HG02938 (cell line): ENCODE data around the gene TPX2.

Source experiments
- ATAC-seq: cut with Tn5 transposase; IDR thresholded peaks from one replicate; pipeline ENCODE4 v1.9.1; 2021; ENCODE audit warnings: mild to moderate bottlenecking, moderate library complexity; ENCODE audit not compliant: unreplicated experiment

TPX2 gene

GRCh38 chr20:31758991-31759390, 19.9 kb downstream of the TPX2 start:
- ATAC-seq, result no peak

GRCh38 chr20:31759836-31760518, 20.9 kb downstream of the TPX2 start:
- no peak for ATAC-seq

GRCh38 chr20:31760519-31761240, 21.6 kb downstream of the TPX2 start:
- ATAC-seq, result no peak

GRCh38 chr20:31764641-31765305, 25.7 kb downstream of the TPX2 start:
- ATAC-seq, result no peak

- no peak for ATAC-seq
Observed at GRCh38 chr20:31767805-31768204, 28.7 kb downstream of the TPX2 start.

GRCh38 chr20:31769681-31770080, 30.6 kb downstream of the TPX2 start:
- ATAC-seq, result no peak

- no peak for ATAC-seq
Observed at GRCh38 chr20:31770243-31770642, 31.2 kb downstream of the TPX2 start.

GRCh38 chr20:31774408-31774807, 35.3 kb downstream of the TPX2 start:
- ATAC-seq, result no peak

- ATAC-seq, result no peak
Observed at GRCh38 chr20:31780839-31781238, 41.7 kb downstream of the TPX2 start.

GRCh38 chr20:31781945-31782344, 42.9 kb downstream of the TPX2 start:
- ATAC-seq, result no peak

GRCh38 chr20:31784354-31785044, 45.4 kb downstream of the TPX2 start:
- no peak for ATAC-seq

GRCh38 chr20:31785089-31785488, 46.0 kb downstream of the TPX2 start:
- ATAC-seq, result no peak

GRCh38 chr20:31788578-31788977, 49.5 kb downstream of the TPX2 start:
- no peak for ATAC-seq

GRCh38 chr20:31790401-31790800, 51.3 kb downstream of the TPX2 start:
- ATAC-seq, result no peak

- no peak for ATAC-seq
Observed at GRCh38 chr20:31797364-31797763, 58.3 kb downstream of the TPX2 start.

GRCh38 chr20:31801508-31801907, 62.4 kb downstream of the TPX2 start:
- no peak for ATAC-seq

- no peak for ATAC-seq
Observed at GRCh38 chr20:31803552-31804291, 64.6 kb downstream of the TPX2 start.

GRCh38 chr20:31806564-31807355, 67.7 kb downstream of the TPX2 start:
- ATAC-seq, result no peak

- no peak for ATAC-seq
Observed at GRCh38 chr20:31808481-31808880, 69.4 kb downstream of the TPX2 start.

- ATAC-seq, result no peak
Observed at GRCh38 chr20:31809661-31810060, 70.6 kb downstream of the TPX2 start.
